Urothelium cell line (cell line): ENCODE data around the gene GNG7.
"Not testable (repeated sequence)": the region's sequence is repeated elsewhere in the genome, so short reads cannot be mapped to it uniquely, and the experiment has no call there.

Experiments used
- DNase-seq: peaks from one replicate; pipeline ENCODE4 v3.0.0; 2011; ENCODE audit warnings: low spot score, mixed read lengths
- FAIRE-seq: peaks from 2 replicates; lab custom pipeline; 2011; peaks lifted over from hg19 to GRCh38; lab: Jason Lieb, UNC

The GNG7 gene

DNA sequence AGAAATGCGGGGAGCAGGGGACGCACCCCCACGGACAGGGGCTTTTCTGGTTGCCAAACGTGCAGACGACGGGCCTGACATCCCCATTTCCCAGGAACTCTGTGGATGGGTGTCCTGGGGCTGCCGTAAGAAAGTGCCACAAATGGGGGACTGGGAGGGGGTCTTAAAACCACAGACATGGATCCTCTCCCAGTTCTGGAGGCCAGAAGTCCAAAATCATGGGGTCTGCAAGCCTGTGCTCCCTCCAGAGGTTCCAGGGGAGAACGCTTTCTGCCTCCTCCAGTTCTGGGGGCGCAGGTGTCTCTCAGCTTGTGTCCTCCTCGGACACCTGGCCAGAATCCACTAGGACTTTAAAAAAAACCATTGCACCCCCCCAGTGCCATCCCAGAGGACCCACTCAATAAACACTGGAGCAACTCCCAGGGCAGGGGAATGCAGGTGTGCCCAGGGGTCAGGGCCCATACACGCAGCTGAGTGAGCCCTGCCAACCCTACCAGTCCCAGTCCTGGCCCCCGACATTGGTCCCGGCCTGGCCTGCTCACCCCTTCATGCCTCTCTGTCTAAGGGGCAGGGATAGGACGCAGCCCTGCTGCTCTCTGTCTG, 122.7 kb downstream of the GNG7 start:
- FAIRE-seq (no peak), DNase-seq (no peak)

GRCh38 chr19:2578901-2579677, 123.4 kb downstream of the GNG7 start:
- DNase-seq (peak; percentile 70), FAIRE-seq (no peak)

- FAIRE-seq (no peak), DNase-seq (peak; percentile 51)
Measured at GRCh38 chr19:2578391-2578890, 124.1 kb downstream of the GNG7 start.

DNA sequence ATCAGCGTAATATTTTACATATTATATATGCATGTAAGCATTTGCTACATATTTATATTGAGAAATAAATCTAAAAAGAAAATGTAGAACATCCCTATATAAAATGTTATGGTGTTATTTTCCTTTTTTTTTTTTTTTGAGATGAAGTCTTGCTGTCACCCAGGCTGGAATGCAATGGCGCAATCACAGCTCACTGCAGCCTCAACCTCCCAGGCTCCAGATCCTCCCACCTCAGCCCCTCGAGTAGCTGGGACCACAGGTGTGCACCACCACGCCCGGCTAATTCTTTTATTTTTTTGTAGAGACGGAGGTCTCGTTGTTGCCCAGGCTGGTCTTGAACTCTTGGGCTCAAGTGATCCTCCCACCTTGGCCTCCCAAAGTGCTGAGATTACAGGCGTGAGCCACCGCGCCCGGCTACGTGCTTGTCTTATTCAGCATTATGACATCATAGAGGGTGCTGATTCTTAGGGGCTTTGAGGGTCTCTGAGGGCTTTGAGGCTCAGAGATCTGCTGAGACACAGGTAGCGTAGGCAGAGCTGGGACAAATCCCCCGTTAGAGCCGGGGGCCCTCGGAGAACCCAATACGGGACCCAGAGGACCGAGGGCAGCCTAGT, 124.7 kb downstream of the GNG7 start:
- FAIRE-seq, result no peak
- DNase-seq, result no peak

DNA sequence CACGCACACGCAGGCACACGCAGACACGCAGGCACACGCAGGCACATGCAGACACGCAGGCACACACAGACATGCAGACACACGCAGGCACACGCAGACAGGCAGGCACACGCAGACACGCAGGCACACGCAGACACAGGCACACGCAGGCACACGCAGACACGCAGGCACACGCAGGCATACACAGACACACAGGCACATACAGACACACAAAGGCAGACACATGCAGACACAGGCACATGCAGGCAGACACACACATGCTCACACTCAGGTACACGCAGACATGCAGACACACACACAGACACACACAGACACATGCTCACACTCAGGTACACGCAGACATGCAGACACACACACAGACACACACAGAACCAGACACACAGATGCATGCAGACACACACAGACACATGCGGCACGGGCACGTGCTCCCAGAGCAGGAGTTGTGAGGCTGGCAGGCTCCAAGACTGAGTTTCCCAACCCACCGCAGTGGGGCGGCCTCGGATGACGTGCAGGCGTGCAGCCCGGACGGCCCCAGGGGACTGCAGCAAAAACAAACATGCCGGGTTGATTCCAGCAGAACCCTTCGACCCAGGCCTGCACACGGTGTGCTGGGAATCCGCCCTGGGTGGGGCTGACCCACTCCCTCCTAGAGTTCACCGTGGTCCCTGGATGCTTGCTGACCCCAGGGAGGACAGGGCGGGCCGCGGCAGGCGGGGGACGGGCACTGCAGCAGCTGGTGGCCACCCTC, 126.6 kb downstream of the GNG7 start:
- FAIRE-seq (peak; percentile 55), DNase-seq (no peak)

DNA sequence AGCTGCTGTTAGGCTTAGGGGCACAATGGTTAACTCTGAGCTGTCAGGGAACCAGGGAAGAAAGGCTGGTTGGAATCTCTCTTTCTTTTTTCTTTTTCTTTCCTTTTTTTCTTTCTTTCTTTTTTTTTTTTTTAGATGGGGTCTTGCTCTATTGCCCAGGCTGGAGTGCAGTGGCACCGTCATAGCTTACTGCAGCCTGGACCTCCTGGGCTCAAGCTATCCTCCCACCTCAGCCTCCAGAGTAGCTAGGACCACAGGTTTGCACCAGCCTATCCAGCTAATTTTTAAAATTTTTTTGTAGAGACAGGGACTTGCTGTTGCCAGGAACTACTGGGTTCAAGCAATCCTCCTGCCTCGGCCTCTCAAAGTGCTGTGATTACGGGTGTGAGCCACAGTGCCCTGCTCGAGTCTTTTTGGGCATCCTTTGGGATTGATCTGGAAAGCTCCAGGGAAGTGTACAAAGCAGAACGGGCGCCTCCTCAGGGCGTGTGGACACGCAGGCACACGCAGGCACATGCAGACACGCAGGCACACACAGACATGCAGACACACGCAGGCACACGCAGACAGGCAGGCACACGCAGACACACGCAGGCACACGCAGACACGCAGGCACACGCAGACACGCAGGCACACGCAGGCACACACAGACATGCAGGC, 127.4 kb downstream of the GNG7 start:
- DNase-seq (no peak), FAIRE-seq (no peak)

DNA sequence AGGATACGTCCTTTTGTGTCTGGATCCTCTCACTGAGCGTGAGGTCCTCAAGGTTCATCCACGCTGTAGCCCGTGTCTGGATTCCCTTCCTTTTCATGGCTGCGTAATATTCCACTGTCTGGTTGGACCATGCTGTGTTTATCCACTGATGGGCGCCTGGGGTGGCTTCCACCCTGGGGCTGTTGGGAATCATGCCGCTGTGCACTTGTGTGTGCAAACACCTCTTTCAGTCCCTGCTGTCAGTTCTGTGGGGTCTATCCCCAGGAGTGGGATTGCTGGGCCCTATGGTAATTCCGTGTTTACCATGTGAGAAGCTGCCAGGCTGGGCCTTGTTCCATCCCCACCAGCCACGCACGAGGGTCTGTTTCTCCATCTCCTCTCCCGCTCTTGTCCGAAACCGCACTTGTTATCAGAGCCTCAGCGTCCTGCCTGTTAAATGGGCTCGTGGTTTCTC, 128.0 kb downstream of the GNG7 start:
- no peak for DNase-seq
- FAIRE-seq, result no peak

- no peak for DNase-seq
- no peak for FAIRE-seq
Measured at GRCh38 chr19:2573916-2574315, 128.6 kb downstream of the GNG7 start.

- not testable (repeated sequence) for FAIRE-seq, DNase-seq
Measured at GRCh38 chr19:2572152-2572551, 130.3 kb downstream of the GNG7 start.

DNA sequence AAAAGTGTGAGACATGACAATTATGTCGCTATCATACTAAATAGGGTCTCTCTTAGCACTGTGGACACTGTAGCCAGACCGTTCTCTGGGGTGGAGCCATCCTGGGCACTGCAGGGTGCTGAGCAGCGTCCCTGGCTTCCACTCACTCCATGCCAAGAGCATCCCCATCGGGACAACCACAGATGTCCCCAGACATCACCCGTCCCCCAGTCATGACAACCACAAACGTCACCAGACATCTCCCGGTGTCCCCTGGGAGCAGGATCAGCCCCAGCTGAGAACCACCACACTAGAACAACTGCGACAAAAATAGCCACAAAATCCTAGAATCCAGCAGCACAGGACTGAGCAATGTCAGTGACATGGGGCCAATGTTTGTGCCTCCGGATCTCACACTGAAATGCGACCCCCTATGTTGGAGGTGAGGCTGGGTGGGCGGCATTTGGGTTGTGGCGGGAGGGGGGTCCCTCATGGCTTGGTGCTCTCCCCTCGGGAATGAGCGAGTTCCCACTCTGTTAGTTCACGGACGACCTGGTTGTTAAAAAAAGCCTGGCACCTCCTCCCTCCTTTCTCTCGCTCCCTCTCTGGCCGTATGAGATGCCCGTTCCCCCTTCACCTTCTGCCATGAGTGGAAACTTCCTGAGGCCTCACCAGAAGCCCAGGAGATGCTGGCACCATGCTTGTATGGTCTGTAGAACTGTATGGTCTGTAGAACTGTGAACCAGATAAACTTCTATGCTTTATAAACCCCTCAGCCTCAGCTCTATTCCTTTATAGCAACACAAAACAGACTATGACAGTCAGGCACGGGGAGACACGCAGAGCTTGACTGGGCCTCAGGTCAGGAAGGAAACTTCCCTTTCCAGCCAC, 132.7 kb downstream of the GNG7 start:
- FAIRE-seq (no peak), DNase-seq (no peak)

DNA sequence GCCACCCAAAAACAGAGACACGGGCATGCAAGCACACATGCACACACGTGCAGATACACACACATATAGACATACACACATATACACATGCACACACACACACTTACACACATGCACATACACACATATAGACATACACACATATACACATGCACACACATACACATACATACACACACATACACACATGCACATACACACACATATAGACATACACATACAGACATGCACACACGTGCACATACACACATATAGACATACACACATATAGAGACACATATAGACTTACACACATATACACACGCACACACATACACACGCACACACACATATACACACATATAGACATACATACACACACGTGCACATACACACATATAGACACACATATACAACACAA, 134.5 kb downstream of the GNG7 start:
- FAIRE-seq (peak; percentile 96), DNase-seq (no peak)

GRCh38 chr19:2567580-2567979, 134.9 kb downstream of the GNG7 start:
- DNase-seq (no peak), FAIRE-seq (no peak)

DNA sequence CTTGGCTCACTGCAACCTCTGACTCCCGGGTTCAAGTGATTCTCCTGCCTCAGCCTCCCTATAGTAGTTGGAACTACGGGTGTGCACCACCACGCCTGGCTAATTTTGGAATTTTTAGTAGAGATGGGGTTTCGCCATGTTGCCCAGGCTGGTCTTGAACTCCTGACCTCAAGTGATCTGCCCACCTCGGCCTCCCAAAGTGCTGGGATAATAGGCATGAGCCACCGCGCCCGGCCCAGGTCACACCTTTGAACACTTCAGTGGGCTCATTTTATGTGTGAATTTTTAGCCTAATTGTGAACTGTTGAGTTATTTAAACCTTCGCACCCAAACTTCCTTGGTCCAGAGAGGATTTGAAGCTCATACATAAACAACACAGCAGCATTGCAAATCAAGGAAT, 138.9 kb downstream of the GNG7 start:
- FAIRE-seq, DNase-seq: not testable (repeated sequence)

- no peak for FAIRE-seq
- no peak for DNase-seq
Measured at GRCh38 chr19:2561895-2562294, 140.6 kb downstream of the GNG7 start.

GRCh38 chr19:2561221-2561620, 141.3 kb downstream of the GNG7 start:
- FAIRE-seq, result no peak
- no peak for DNase-seq

- FAIRE-seq (no peak), DNase-seq (no peak)
Measured at GRCh38 chr19:2560369-2560768, 142.1 kb downstream of the GNG7 start.

DNA sequence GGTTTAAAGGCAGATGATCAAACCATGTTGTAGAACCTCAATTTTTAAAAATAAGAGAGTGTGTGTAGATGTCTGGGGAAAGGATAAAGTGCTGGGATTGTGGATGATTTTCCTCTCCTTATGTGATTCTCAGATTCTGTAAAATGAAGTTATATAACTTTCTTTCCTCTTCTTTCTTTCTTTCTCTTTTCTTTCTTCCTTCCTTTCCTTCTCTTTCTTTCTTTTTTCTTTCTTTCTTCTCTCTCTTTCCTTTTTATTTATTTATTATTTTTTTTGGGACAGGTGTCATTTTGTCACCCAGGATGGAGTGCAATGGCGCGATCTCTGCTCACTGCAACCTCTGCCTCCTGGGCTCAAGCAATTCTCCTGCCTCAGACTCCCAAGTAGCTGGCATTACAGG, 144.0 kb downstream of the GNG7 start:
- no peak for DNase-seq
- FAIRE-seq, result no peak

- FAIRE-seq, DNase-seq: not testable (repeated sequence)
Measured at GRCh38 chr19:2558131-2558530, 144.4 kb downstream of the GNG7 start.

DNA sequence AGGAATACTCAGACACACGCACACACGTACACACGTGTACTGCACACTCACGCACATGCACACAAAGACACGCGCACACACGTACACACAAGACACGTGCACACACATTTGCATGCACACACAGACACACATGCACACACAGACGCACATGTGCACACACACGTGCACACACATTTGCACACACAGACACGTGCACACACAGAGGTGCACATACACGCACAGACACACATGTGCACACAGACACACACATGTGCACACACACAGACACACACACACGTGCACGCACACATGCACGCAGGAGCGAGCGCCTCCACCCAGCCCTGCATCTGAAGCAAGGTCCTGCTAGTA, 145.4 kb downstream of the GNG7 start:
- FAIRE-seq (peak; percentile 27), DNase-seq (no peak)
